Large intestine (tissue), 12 donors: ENCODE data around the gene KRT7. TPM values are rescaled to one million over a fixed set of nuclear protein-coding genes. Genes with fewer than 3 reads are reported as not detected.

Experiments used
- DNase-seq, 2 donors: peaks; one replicate each; pipeline versions ENCODE4 v3.0.0 to v3.0.0-alpha.2; 2013
- H3K27ac ChIP-seq: one replicate; pipeline ENCODE4 v1.5.1; 2013; ENCODE audit warnings: low read length
- H3K27me3 ChIP-seq: 2 replicates; pipeline ENCODE4 v1.6.1; 2013; ENCODE audit warnings: low read length; ENCODE audit not compliant: control insufficient read depth, insufficient read depth
- H3K36me3 ChIP-seq: 2 replicates; pipeline ENCODE4 v1.6.1; 2013; ENCODE audit warnings: low read length; ENCODE audit not compliant: control insufficient read depth, insufficient read depth
- H3K4me1 ChIP-seq: one replicate; pipeline ENCODE4 v1.6.1; 2013; ENCODE audit warnings: low read length; ENCODE audit not compliant: control insufficient read depth, insufficient read depth
- H3K4me3 ChIP-seq: one replicate; pipeline ENCODE4 v1.5.1; 2013; ENCODE audit warnings: low read length
- H3K9me3 ChIP-seq: one replicate; pipeline ENCODE4 v1.6.1; 2013; ENCODE audit warnings: mild to moderate bottlenecking, low read depth, low read length, moderate library complexity; ENCODE audit not compliant: control insufficient read depth
- WGBS: methylation state at CpG from one replicate; pipeline ENCODE4 v1.1.5; 2013; ENCODE audit warnings: low lambda C conversion rate; ENCODE audit not compliant: insufficient coverage; 5-methylcytosine and 5-hydroxymethylcytosine counted together
- long read RNA-seq, 11 donors: transcript quantifications; one replicate each; lab custom pipeline, GENCODE V29; 2026
- polyA plus RNA-seq: library from polyadenylated mRNA; unstranded; fragments of 120-200 nt; gene quantifications from one replicate; pipeline ENCODE4 v1.2.1, GENCODE V29; 2013

The KRT7 gene
- polyA plus RNA-seq: 8.6 TPM
- long read RNA-seq, donor 1, partial matches to known transcripts: 520 of 520 reads
- long read RNA-seq, donor 1, other reads (novel, unspliced or antisense): 0 of 520 reads
- long read RNA-seq, donor 2: 0 reads
- long read RNA-seq, donor 3: 0 reads
- long read RNA-seq, donor 4: 0 reads
- long read RNA-seq, donor 5: 0 reads
- long read RNA-seq, donor 6, partial matches to known transcripts: 0 of 3 reads
- long read RNA-seq, donor 6, other reads (novel, unspliced or antisense): 0 of 3 reads
- long read RNA-seq, donor 7, partial matches to known transcripts: 0 of 1 reads
- long read RNA-seq, donor 7, other reads (novel, unspliced or antisense): 0 of 1 reads
- long read RNA-seq, donor 8: 0 reads
- long read RNA-seq, donor 9: 0 reads
- long read RNA-seq, donor 10: 0 reads
- long read RNA-seq, donor 11, partial matches to known transcripts: 0 of 2 reads
- long read RNA-seq, donor 11, other reads (novel, unspliced or antisense): 0 of 2 reads

DNA sequence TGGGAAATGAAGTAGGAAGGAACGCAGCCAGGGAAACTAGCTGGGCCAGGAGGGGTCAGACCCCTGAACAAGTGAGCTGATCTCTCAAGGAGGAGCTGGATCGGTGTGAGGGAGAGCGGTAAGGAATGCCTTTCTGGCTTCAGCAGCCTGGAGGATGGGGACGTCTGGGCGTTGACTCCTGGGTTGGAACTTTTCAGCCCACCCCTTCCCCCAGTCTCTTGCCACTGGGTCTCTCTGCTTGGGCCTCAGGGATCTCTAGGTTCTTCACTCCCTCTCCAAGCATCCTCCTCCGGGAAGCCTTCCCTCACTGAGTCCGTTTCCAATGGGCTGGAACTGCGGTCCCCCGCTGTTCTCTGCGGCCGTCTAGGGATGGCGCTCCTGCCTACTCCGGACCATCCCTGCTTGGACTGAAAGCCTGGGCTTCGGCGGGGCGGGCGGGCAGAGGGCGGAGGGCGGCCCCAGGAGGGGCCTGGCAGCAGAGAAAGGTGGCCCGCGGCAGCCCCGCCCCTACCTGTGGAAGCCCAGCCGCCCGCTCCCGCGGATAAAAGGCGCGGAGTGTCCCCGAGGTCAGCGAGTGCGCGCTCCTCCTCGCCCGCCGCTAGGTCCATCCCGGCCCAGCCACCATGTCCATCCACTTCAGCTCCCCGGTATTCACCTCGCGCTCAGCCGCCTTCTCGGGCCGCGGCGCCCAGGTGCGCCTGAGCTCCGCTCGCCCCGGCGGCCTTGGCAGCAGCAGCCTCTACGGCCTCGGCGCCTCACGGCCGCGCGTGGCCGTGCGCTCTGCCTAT, at the start of gene KRT7:
TSS of gene KRT7 (plus strand) at position 570 of the 788 bp plus-strand sequence. CDS start at position 624, 54 bp downstream.
- no peak for DNase-seq
- H3K9me3 ChIP-seq: no peaks in the 10 kb centered on the region
- H3K36me3 ChIP-seq: no peaks in the 10 kb centered on the region
- H3K4me3 ChIP-seq: no peak within 1 kb of the TSS
- peaks cover 35% of the 10 kb centered on the region for H3K27me3 ChIP-seq
- WGBS: no CpG with 5 or more reads among the region's 58 CpGs
- H3K27ac ChIP-seq: no peak within 1 kb of the TSS
- peaks cover 23% of the 10 kb centered on the region for H3K4me1 ChIP-seq

DNA sequence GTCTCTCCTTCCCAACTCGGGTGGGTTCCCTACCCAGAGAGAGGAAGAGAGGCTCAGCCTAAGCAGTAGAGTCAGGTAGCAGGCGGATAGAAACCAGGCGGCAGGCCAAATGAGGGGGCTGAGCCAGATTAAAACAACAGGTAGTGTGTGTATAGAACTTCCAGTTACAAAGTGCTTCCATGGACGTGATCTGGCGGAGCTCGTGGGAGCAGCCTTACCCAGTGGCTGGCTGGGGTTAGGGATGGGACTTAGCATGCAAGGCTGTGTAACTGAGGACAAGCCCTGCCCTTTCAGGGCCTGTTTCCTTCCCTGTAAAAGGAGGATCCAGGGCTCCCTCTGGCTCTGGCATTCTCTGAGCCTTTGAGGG, 49.5 kb upstream of the KRT7 start:
- Histone ChIP-seq H3K27me3 (no peaks in the 10 kb centered on the region), H3K27ac (no peak overlapping the region), H3K9me3 (no peaks in the 10 kb centered on the region), H3K4me1 (no peaks in the 10 kb centered on the region), H3K4me3 (no peak overlapping the region), H3K36me3 (no peaks in the 10 kb centered on the region)
- no peak for DNase-seq
- WGBS: no CpG with 5 or more reads among the region's 6 CpGs

DNA sequence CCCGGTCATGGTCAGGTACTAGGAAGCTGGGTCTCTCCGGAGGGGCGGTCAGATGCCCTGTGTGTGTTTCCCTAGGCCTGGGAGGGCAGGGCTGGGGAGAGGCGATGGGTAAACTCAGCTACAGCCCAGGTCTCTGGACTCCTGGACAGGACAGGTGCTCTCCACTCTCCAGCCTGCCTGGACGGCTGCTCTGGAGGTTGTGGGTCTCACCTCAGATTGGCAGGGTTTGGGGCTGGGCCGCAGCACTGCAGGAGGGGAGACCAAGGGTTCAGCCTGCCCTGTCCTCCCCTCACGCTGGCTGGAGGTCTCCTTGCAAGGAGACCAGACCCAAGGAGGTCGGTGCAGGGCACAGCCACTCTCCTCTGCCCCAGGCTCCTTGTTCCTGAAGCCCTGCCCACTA, 49.1 kb upstream of the KRT7 start:
- Histone ChIP-seq H3K9me3 (no peaks in the 10 kb centered on the region), H3K27ac (no peak overlapping the region), H3K4me3 (no peak overlapping the region), H3K36me3 (no peaks in the 10 kb centered on the region), H3K27me3 (no peaks in the 10 kb centered on the region), H3K4me1 (no peaks in the 10 kb centered on the region)
- no CpG with 5 or more reads among the region's 8 CpGs for WGBS
- no peak for DNase-seq

DNA sequence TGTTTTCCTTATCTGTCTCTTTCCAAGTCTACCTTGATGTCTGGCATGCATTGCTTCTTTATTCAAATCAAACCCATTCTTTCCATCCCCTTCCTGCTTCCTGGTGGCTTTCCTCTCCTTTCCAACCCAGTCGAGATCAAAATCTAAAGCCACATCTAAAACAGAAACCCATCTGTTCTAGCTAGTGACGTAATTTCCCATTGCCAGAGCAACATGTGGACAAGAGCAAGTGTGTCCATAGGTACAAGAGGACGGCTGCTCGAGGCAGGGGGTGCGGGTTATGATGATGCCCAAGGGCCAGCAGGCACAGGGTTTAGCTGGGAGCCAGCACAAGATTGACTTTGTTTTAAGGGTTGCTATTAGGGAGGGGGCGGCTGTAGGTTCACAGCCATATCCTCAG, 48.2 kb upstream of the KRT7 start:
- Histone ChIP-seq H3K36me3 (no peaks in the 10 kb centered on the region), H3K27me3 (no peaks in the 10 kb centered on the region), H3K27ac (no peak overlapping the region), H3K9me3 (no peaks in the 10 kb centered on the region), H3K4me3 (no peak overlapping the region), H3K4me1 (peaks cover 8% of the 10 kb centered on the region)
- DNase-seq: no peak
- 40% methylated on average over 1 of the region's 6 CpGs for WGBS

DNA sequence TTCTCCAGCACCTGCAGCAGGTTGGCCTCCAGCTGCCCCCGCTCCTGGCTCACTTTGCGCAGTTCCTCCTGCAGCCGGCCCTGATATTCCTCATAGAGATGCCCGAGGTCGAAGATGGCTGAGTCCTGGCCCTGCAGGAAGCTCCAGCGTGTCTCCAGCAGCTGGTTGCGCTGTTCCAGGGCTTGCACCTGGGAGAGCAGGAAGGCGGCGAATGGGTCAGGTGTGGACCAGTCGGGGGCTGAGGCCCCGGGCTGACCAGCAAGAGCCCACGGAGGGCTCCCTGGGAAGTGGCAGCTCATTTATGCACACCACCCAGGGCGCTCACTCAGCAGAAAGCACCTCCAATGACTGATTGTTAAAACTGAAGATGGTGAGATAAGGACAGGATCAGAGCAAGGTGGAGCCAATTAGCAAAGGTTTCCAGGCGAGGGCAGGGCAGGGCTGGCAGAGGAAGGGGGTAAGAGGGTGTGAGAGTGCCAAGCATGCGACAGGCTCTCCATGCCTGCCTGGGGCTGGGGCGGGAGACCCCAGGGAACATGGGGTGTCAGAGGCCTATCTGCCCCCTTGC, 47.6 kb upstream of the KRT7 start:
- Histone ChIP-seq H3K27ac (no peak overlapping the region), H3K27me3 (no peaks in the 10 kb centered on the region), H3K4me1 (peaks cover 8% of the 10 kb centered on the region), H3K36me3 (no peaks in the 10 kb centered on the region), H3K9me3 (no peaks in the 10 kb centered on the region), H3K4me3 (no peak overlapping the region)
- WGBS: no CpG with 5 or more reads among the region's 16 CpGs
- DNase-seq: no peak

DNA sequence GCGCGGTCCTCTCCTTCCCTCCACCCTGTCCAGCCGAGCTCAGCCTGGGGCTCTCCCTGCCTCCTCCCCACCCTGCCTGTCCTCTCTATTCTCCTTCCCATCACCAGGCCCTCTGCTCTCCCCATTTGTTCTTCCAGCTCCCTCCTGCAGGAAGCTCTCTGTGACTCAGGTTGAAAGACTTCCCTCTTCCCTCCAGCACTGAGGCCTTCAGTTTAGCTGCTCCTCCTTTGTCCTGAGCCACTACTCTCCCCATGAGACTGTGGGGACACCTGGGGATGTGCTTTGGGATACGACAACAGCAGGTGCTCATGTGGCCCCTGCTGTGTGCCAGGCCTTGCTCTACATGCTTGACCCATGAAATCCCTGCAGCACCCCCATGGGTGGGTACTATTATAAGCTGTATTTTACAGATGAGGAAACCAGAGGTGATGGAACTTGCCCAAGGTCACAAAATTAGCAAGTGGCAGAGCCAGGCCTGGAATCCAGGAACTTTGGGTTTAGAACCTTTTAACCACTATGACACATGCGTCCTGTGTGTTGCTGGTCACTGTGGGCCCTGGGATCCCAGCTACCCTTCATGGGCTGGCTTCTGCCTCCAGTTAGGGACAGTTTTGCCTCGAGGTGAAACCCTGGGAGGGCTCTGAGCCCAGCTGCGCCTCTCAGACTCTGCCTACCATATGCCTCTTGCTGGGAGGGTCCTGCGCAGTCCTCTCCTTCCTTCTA, 46.8 kb upstream of the KRT7 start:
- H3K9me3 ChIP-seq: no peaks in the 10 kb centered on the region

DNA sequence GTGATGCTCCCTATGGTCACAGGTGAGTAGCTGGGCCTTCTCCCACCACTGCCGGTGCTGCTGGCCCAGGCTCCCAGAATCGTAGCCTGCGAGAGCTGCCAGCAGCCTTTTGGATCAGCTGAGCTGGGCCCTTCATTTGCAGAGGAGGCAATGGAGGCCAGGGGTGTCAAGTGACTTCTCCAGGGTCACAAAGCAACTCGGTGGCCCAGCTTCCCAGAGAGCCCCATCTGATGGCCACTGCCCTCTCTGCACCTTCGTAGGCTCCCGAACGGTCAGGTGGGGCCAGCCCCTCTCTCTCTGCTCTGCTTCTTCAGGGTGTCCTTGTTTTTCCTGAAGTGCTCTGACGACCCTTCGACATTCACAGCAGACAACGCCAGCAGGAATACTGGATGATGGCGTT, 45.8 kb upstream of the KRT7 start:
- no peaks in the 10 kb centered on the region for H3K36me3 ChIP-seq
- H3K4me3 ChIP-seq: no peak overlapping the region
- no peaks in the 10 kb centered on the region for H3K9me3 ChIP-seq
- no peak for DNase-seq
- no peak overlapping the region for H3K27ac ChIP-seq
- no CpG with 5 or more reads among the region's 11 CpGs for WGBS
- peaks cover 18% of the 10 kb centered on the region for H3K4me1 ChIP-seq
- H3K27me3 ChIP-seq: no peaks in the 10 kb centered on the region

More for the DNA sequence above, 46.8 kb upstream of the KRT7 start:
- peaks cover 10% of the 10 kb centered on the region for H3K4me1 ChIP-seq
- no peaks in the 10 kb centered on the region for H3K36me3 ChIP-seq
- no peak overlapping the region for H3K27ac ChIP-seq
- no CpG with 5 or more reads among the region's 8 CpGs for WGBS
- no peak overlapping the region for H3K4me3 ChIP-seq
- H3K27me3 ChIP-seq: no peaks in the 10 kb centered on the region
- no peak for DNase-seq

DNA sequence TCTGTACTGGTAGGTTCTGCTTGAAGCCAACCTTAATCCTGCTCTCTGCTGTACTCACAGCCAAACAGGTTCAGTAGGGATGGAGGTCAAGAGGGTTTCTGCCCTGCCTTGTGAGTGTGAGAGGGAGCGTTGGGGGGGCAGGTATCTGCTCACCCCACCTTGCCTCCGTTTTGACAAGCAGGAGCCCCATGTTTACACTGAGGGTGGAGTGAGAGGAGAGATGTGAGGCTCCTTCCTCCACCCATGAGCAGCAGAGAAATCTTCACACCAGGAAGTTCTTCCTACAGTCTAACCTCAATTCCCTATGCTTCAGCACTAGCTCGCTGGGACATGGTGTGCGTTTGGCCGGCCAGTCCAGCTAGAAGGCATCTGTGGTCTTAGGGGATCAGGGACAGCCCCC, 45.4 kb upstream of the KRT7 start:
- H3K4me1 ChIP-seq: peaks cover 21% of the 10 kb centered on the region
- H3K36me3 ChIP-seq: no peaks in the 10 kb centered on the region
- DNase-seq: no peak
- WGBS: no CpG with 5 or more reads among the region's 5 CpGs
- no peak overlapping the region for H3K4me3 ChIP-seq
- H3K27ac ChIP-seq: no peak overlapping the region
- H3K27me3 ChIP-seq: no peaks in the 10 kb centered on the region
- no peaks in the 10 kb centered on the region for H3K9me3 ChIP-seq

DNA sequence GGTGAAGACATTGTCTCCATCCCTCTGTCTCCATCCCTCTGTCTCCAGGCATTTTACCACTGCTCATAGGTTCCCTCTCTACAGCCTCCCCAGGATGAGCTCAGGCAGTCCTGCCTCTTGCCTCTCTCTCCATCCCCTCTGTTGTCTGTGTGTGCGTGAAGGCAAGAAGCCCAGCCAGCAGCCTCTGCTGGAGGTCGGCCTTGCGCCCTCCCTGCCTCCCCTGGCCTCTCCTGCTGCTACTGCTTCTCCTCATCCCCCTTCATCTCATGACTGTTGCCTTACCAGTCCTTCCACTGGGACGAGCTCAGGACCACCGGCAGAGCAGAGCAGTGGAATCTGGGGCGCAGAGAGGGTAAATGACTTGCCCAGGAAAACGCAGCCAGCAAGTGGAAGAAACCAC, 44.4 kb upstream of the KRT7 start:
- Histone ChIP-seq H3K4me1 (peaks cover 22% of the 10 kb centered on the region), H3K27ac (no peak overlapping the region), H3K36me3 (no peaks in the 10 kb centered on the region), H3K4me3 (no peak overlapping the region), H3K27me3 (no peaks in the 10 kb centered on the region), H3K9me3 (no peaks in the 10 kb centered on the region)
- no peak for DNase-seq
- 100% methylated on average over 1 of the region's 7 CpGs for WGBS
